ENCODE measurements around the gene TSEN54.
"Not testable (repeated sequence)": the region's sequence is repeated elsewhere in the genome, so short reads cannot be mapped to it uniquely, and the experiment has no call there.

The TSEN54 gene

DNA sequence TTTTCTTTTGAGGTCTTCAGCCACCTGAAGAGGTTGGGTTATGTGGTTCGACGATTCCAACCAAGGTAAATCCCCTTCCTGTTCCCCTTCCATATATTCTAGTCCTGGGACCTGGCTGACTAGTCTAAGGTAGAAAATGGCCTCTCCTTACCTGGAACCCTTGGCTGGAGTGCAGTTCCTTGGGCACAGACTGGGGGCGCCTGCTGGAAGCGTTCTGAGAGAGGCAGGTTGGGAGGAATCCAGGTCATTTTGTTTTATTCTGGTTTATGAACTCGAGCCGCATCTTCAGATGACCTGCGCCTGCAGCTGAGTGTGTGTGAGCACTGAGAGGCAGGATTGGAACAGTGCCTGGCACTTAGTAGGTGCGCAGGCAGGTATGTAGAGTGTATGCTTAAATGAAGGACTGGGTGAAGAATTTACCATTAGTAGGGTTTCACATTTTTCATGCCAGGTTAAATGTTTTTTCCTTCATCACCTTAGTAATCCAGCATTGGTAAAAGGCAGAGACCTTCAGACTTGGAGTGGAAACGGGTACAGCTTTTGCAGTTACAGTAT is 2.7 kb downstream of the TSEN54 start:
- DNase-seq: no peak

DNA sequence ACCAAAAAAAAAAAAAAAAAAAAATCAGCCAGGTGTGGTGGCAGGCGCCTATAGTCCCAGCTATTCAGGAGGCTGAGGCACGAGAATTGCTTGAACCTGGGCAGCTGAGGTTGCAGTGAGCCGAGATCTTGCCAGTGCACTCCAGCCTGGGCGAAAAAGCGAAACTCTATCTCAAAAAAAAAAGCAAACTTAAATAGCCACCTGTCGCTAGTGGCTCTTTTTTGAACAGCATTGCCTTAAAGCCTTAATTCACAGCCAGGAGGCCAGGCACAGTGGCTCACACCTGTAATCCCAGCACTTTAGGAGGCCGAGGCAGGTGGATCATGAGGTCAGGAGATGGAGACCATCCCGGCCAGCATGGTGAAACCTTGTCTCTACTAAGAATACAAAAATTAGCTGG is 4.1 kb downstream of the TSEN54 start:
- DNase-seq: not testable (repeated sequence)

DNA sequence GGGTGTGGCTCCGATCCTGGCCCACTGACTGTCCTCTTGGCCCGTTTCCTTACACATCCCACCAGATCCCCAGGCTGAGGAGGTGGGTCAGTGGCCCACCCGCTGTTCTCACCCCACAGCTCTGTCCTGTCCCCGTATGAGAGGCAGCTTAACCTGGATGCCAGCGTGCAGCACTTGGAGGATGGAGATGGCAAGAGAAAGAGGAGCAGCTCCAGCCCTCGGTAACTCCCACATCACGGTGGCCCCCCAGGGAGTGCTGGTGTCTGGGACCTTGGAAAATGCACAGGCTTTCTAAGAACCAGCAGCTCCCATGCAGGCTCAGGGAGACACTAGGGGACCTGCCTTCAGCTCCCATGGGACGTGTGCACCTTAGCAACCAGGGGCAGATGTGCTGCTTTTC is 5.0 kb downstream of the TSEN54 start:
- no peak for DNase-seq

DNA sequence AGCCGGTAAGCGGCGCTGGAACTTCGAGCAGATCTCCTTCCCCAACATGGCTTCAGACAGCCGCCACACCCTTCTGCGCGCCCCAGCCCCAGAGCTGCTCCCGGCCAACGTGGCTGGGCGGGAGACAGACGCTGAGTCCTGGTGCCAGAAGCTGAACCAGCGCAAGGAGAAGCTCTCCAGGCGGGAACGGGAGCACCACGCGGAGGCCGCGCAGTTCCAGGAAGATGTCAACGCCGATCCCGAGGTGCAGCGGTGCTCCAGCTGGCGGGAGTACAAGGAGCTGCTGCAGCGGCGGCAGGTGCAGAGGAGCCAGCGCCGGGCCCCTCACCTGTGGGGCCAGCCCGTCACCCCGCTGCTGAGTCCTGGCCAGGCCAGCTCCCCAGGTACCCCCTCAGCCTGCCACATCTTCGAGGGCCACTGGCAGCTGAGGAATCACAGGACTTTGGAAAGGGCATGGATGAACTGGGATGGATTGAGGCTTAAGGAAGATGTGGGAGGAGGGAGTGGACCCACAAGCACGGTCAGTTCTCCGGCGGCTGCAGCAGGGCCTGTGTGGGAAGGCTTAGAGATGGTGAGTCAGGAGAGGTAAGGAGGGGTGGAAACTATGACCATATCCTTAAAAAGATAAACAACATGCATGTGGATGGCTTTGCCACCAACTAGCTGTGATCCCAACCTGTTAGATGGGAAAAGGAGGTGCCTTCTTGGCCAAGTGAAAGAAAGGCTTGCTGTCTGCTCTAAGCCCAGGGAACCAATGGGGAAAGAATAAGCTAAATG is 5.8 kb downstream of the TSEN54 start:
- DNase-seq: no peak

DNA sequence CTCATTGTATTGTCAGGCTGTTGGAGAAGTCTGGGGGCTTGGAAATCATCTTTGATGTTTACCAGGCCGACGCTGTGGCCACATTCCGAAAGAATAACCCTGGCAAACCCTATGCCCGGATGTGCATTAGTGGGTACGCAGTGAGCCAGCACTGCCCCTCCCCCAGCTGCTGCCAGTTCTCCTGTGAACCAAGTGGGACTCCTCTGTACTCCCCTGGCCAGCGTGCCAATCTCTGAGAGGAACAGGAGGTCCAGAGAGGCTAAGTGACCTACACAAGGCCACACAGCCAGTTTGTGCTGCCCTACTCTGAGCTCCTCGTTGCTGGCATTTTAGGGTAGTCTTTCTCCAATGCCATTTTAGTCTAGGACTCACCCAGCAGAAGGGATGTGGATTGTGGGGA is 7.3 kb downstream of the TSEN54 start:
- no peak for DNase-seq

DNA sequence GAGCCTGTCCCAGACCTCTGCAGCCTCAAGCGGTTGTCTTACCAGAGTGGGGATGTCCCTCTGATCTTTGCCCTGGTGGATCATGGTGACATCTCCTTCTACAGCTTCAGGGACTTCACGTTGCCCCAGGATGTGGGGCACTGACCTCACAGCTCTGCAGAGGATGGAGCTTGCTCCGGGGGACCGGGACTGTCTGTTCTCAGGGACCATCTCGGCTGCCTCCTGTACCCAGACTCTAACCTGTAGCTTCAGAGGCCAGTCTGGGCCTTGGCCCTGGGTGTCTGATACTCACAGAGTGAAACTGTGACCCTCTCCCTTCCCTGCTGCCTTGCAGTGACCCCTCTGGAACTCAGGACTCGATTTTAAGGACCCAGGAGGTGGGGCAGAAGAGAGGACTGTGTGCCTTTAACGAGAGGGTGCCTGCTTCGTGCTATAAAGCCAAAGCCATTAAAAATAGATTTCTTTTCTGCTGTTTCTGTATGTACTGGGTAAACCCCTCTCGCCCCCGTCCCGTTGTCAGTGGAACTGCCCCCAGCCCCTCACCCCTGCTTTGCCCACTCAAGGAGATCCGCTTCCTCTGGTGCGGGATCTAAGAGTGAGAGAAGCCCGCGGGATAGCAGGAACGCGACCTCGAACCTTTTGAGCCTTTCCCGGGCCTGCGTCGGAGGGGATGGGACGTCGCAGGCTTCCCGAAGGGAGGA is 8.1 kb downstream of the TSEN54 start:
- no peak for DNase-seq

DNA sequence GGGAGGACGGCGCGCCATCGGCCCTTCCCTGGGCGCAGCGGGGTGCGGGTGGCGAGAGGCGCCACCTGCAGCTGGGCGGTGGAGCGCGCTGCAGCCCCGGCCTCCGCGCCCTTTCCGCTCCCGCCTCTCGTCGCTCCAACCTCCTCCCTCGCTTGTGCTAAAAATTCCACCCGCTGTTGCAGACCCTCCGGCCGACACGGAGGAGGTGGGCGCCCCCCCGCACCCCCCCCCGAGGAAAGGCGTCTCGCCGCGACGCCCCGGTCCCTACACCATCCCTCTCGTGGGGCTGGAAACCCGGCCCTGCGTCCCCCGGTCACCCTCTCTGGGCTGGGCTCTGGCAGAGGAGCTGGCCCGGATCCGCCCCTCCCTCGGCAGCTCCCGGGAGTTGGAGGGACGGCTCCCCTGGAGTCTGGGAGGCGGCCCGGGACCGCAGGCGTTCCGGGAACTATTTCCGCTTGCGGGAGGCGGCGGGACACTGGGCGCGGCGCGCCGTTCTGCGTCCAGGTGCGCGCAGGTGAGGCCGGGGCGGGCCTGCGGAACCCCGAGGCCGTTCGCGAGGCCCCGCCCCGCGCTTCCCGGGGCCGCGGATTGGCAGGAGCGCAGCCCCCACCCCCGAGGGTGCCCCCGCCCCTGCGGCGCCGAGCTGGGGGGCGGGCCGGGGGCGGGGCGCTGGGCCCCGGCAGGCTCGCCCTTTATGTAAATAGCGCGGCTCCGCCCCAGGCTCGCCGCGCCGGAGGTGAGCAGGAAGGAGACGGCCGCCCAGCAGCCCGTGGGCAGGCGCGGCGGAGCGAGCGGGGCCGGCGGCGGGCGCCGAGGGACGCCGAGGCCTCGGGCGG is 8.9 kb downstream of the TSEN54 start, which contains the start of gene LLGL2:
LLGL2 (plus strand) TSS at position 728 of the 836 bp plus-strand sequence. CDS start 17,730 bp downstream, outside the sequence.
- peak; percentile 71 to 87 (median 82) for DNase-seq

DNA sequence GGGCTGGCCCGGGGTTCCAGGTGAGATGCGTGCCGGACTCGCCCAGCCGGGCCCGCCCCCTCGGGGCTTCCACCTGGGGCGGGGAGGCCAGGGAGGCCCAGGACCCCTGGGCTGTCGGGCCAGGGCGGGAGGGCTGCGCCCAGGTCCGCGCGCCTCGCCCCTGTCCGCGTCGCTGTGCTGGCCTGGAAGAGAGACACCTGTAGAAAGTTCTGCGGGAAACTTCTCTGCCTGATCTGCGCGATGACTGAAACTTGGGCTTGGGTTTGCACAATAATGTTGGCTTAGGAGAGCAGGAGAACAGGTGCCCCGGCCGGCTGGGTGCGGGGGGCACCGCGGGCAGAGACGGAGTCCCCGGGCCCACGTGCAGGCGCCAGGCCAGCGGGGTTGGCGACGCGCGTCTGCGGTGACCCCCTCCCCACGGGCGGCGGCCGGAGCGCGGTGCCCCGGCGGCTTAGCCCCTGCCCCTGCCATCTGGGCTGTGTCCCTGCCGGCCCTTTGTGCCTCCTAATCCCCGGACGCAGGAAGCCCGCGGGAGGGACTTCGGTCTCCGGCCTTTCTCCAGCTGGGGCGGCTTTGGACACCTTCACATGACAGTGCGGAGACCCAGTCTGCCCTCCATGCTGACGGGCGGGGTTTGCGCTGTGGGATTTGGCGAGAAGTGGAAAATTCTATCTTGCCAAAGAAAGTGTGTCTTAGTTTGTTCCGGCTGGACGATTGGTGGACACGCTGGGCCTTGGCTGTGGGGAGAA is 9.7 kb downstream of the TSEN54 start:
- peak in 1 of 5 experiments; percentile 16 for DNase-seq

DNA sequence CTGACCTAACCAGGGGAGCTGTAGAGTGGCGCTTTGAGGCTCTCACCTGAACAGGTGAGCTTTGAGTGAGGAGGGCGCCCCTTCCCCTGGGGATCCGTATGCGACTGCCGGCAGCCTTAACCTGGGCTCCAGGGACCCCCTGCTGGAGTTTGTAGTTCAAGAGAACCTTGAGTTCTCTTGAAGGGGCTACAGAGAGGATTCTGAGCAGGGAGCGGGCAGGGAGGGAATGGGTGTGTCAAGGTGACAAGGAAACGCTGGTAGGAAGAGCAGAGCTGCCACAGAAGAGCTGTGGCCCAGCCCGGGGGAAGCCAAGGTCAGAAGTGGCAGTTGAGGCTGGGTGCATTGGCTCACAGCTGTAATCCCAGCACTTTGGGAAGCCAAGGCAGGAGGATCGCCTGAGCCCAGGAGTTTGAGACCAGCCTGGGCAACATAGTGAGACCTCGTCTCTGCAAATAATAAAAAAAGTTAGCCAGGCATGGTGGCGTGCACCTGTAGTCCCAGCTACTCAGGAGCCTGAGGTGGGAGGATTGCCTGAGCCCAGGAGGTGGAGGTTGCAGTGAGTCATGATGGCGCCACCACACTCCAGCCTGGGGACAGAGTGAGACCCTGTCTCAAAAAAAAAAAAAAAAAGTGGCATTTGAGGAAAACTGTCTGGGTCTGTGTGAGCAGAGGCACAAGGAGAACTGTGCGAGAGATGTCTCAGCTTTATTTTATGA is 10.4 kb downstream of the TSEN54 start:
- DNase-seq: no peak

DNA sequence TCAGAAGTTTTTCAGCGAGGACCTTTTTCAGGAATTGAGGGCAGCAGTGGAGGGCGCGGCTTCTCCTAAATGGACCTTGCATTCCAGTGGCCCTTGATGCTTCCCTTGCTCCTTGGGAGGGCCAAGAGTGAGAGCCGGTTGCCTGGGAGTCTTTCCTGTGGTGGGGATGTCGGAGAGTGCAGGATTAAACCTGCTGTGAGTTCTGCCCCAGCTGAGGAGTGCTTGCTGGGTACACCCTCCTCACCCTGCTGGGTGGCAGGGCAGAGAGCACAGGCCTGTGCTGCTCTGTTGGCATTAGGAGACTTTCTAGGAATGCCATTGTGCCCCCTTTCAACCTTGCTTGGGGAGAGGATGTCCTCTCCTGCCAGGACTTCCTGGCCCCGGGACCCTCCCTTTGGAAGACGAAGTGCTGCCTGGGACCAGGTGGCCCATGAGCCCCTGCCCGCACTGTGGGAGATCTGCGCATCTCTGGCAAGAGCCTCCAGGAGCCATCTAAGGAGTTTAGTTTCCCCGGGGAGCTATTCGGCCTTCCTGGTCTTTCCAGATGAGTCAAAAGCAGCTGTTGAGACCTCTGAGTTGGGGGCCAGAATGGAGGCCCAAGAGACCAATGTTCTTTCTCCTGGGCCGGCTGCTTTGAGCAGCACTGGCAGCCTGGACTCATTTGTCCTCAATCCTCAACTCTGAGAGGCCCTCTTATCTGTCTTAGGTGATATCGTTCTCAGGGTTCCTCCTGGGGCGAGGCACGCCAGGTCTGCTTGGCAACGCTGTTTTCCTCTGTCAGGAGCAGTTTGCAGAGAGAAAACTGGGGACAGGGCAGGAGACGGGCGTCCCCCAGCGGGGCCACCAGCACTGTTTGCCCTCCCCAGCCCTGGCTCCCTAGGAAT is 14.8 kb downstream of the TSEN54 start:
- no peak for DNase-seq

DNA sequence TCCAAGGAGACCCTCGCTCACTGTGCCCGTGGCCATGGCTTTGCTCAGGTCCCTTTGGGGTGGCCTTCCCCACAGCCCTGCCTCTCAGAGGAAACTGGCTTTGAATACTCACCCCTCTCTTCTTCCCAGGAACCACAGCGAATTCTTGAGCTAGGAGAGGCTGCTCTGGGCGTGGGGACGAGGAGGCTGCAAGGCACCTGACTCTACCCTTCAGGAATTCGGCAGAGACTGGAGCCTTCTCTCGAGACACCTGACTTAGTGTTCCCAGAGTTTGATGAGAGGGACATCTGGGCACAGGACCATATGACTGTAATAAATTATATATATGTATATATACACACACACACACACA is 15.4 kb downstream of the TSEN54 start:
- DNase-seq: no peak

DNA sequence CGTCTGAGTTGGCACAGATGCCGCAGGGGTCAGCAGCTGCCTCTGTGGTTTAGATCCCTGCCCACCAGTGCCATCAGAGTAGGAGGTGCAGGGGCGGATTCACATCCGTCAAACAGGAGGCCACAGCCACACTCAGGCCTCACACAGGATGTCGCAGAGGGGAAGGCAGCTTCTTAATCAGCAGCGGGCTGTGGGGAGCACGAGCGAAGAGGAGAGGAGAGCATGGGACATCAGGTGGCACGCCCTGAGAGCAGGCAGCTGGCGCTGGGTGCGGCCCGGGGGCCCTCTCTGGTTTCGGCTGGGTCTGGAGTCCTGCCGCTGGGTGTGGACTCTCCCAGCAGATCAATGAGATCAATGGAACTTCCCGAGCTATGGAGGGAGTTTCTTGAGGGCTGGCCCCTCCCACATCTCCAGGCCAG is 18.8 kb downstream of the TSEN54 start:
- DNase-seq: peak in 4 of 5 experiments; percentile 19 to 94 (median 47)

DNA sequence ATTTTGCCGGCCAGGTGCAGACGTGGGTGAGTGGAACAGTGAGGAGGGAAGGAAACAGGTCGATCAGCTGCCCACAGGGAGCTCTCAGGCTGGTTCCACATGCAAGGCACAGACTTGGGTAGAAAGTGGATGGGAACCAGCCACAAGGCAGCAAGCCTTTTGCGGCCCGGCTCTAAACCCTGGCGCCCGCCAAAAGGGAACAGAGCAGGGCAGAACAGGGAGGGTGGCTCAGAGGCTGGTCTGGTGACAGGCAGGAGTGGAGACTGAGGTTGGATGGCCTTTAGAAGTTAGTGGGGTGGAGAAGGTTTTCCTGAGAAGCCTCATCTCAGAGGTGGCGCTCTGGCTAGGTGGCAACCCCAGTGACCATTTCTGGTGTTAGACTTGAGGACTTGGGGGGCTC is 19.5 kb downstream of the TSEN54 start:
- no peak for DNase-seq

DNA sequence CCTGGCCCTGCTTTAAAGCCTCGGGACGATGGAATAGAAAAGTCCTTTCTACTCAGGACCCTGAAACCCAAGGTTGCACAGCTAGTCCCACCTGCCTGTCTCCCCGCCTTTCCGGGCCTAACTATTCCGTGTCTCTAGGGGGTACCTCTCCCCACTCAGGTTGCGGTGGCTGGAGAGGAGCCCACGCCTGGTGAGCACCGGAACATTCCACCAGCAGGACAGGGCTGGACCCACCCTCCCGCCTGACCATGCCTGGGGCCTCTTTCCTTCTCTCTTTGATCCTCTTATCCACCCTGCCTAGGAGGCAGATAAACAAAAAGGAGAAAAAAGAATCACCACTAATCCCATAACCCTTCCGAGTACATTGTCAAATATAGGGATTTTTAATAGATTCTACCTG is 20.0 kb downstream of the TSEN54 start:
- DNase-seq: no peak

DNA sequence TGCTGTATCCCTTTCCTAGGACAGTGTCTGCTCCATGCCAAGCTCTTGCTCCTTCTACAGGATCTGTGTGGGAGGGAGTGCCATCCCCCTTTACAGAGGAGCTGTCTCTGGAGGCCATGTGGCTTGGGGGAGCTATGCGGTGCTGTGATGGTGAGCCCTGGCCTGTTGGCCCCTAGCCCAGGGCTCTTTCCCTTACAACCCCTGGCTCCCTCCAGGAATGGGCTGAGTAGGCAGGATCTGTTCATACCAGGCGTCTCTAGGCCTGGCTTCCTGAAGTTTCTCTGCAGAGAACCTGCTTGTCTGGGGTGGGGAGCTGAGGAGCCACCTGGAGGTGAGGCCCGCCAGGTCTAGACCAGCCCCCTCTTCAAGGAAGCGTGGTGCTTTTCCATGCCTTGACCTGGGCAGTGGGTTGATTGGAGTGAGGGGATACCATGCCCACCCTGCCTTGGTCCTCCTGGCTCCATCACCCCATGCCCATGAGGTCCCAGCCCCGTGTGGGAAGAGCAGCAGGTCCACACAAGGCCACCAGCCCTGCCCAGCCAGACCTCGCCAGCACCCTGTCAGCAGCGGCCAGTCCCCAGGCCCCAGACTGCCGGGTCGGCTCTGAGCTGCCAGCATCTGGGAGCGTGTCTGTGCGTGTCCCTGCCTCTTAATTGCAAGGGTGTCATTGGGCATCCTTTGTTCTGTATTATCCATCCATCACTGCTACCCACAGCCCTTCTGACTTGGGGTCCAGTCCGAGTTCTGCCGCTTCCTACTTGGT is 23.8 kb downstream of the TSEN54 start:
- DNase-seq: no peak

DNA sequence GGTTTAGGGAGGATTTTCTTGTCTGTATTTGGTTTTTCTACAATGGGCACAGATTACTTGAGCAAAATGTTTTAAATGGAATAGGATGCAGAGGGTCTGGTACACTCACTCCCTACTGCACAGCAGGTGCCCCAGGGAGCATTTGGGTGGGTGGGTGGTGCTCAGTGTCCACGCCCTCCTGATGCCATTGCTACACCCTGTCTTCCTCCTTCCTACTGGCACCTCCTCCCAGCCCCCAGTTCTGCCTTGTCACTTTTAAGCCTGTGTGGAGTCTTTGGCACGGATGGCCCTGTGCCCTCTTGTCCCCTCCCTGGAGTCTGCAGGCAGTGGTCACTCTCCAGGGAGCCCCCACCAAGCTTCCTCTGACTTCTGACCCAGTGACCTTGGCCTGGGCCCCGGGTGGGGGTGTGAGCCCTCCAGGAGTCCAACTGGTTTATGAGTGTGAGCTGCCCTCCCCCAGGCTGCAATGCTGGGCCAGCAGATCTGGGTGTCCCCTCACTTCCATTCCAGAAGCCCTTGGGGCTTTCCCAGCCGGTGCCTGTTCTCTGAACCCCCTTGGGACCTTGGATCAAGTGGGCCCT is 24.7 kb downstream of the TSEN54 start:
- no peak for DNase-seq

DNA sequence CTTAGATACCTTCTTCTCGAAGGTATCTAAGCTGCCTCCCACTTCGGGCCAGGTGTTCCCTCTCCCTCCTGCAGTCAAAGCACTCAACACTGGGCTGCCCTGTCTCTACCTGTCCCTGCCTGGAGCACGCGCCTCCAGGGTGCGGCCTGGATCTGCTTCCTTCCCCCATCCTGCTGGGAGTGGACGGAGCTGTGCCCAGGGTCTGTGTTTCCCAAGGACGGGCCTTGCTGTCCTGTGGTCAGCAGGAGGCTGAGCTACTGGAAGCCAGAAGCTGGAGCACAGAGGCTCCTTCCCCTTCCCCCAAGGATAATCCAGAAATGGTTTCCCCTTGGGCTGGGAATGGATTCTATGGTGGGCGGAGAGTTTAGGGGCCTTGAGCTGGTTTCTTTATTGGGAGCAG is 25.9 kb downstream of the TSEN54 start:
- DNase-seq: no peak

DNA sequence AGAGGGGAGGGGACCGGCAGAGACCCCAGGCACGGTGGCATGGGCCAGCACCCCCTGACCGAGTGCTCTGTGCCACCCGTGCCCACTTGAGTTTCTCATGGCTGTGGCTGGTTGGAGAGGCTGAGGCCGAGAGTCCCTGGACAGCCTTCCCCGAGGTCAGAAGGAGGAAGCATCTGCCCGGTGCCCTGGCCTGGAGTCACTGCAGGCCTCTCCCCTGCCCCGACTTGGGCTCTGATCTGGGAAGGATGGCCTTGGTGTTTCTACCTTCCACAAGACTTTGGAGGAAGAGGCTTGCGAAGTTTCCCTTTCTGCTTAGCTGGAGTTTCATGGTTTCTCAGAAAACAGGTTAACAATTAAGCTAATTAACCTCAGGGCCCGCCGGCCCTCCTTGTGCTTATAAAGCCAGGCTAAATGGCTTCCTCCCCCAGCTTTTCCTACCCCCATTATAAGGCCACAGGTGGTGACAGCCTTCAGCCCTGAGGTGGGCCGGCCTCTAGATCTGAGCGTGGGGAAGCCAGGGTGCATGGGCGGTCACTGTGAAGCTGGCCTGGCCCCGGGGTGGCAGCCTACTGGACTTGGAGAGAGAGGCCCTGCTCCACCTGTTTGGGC is 26.5 kb downstream of the TSEN54 start:
- no peak for DNase-seq

DNA sequence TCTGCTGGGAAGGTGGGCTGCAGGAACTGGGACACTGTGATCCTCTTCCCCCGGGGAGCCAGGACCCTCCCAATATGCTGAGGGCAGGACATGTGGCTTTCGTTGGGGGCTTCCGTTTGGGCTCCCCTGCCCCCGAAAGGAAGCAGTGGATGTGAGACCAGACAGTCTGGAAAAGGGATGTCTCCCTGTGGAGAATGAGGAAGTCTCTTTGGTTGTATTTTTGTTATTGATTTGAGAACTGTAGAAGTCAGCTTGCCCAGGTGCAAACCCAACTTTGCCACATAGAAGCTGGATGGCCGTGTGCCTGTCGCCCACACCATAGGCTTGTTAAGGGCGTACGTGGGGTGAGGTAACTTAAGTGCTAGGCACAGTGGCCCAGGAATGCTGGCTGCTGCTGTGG is 27.9 kb downstream of the TSEN54 start:
- DNase-seq: no peak
